ENCODE measurements around the gene ANKH.

ANKH gene

GRCh38 chr5:14760548-14761002, 111.0 kb downstream of the ANKH start:
- no peak for DNase-seq (ENCODE audit: low read depth, low spot score)

- DNase-seq (ENCODE audit: low read depth, low spot score): no peak
Observed at GRCh38 chr5:14759744-14760547, 111.6 kb downstream of the ANKH start.

- DNase-seq (ENCODE audit: low read depth, low spot score): no peak
Observed at GRCh38 chr5:14757850-14758249, 113.7 kb downstream of the ANKH start.

- no peak for DNase-seq (ENCODE audit: low read depth, low spot score)
Observed at GRCh38 chr5:14756478-14756877, 115.1 kb downstream of the ANKH start.

- no peak for DNase-seq (ENCODE audit: low read depth, low spot score)
Observed at GRCh38 chr5:14753947-14754346, 117.6 kb downstream of the ANKH start.

- DNase-seq (ENCODE audit: low read depth, low spot score): no peak
Observed at GRCh38 chr5:14753292-14753691, 118.3 kb downstream of the ANKH start.

GRCh38 chr5:14752497-14753071, 119.0 kb downstream of the ANKH start:
- no peak for DNase-seq (ENCODE audit: low read depth, low spot score)

- no peak for DNase-seq (ENCODE audit: low read depth, low spot score)
Observed at GRCh38 chr5:14750712-14751111, 120.9 kb downstream of the ANKH start.

GRCh38 chr5:14749579-14750101, 121.9 kb downstream of the ANKH start:
- DNase-seq (ENCODE audit: low read depth, low spot score): no peak

- DNase-seq (ENCODE audit: low read depth, low spot score): no peak
Observed at GRCh38 chr5:14748180-14748900, 123.2 kb downstream of the ANKH start.

- DNase-seq (ENCODE audit: low read depth, low spot score): no peak
Observed at GRCh38 chr5:14745753-14746152, 125.8 kb downstream of the ANKH start.

GRCh38 chr5:14745188-14745563, 126.4 kb downstream of the ANKH start:
- DNase-seq (ENCODE audit: low read depth, low spot score): no peak

GRCh38 chr5:14744296-14745187, 127.0 kb downstream of the ANKH start:
- no peak for DNase-seq (ENCODE audit: low read depth, low spot score)

- no peak for DNase-seq (ENCODE audit: low read depth, low spot score)
Observed at GRCh38 chr5:14743601-14744295, 127.8 kb downstream of the ANKH start.

- DNase-seq (ENCODE audit: low read depth, low spot score): no peak
Observed at GRCh38 chr5:14742498-14742897, 129.1 kb downstream of the ANKH start.

- no peak for DNase-seq (ENCODE audit: low read depth, low spot score)
Observed at GRCh38 chr5:14741801-14742440, 129.7 kb downstream of the ANKH start.

- no peak for DNase-seq (ENCODE audit: low read depth, low spot score)
Observed at GRCh38 chr5:14741131-14741530, 130.4 kb downstream of the ANKH start.

- DNase-seq (ENCODE audit: low read depth, low spot score): no peak
Observed at GRCh38 chr5:14739981-14740380, 131.6 kb downstream of the ANKH start.

GRCh38 chr5:14739538-14739937, 132.0 kb downstream of the ANKH start:
- no peak for DNase-seq (ENCODE audit: low read depth, low spot score)

- DNase-seq (ENCODE audit: low read depth, low spot score): no peak
Observed at GRCh38 chr5:14738050-14738449, 133.5 kb downstream of the ANKH start.

Data from iPS DF 19.7 (cell line).